RWPE1 (cell line): ENCODE data around the gene PVALB.
A peak's percentile ranks its signal among the peaks of the same experiment; 100 is the strongest.

ENCODE experiments used
- CTCF ChIA-PET: fragments of 350-600 bp; sonication (Branson Sonifier 250); formaldehyde crosslinking; extraction: SDS; loops from one replicate; lab custom pipeline; 2021; lab: Yijun Ruan, JAX
- POLR2A ChIA-PET: fragments of 400-600 bp; formaldehyde crosslinking; extraction: SDS; loops from one replicate; lab custom pipeline; 2020; ENCODE audit warnings: antibody characterized with exemption; ENCODE audit not compliant: low non-redundant PET; lab: Yijun Ruan, JAX
- DNase-seq: peaks from one replicate; pipeline ENCODE4 v3.0.0; 2012; ENCODE audit warnings: low spot score
- H3K27ac ChIP-seq: fragments of 450-650 bp; 2 replicates; pipeline ENCODE4 v1.5.1; 2017
- TF ChIP-seq, protein P1 (sequence below): fragments of 450-650 bp; conservative IDR thresholded peaks from 2 replicates; pipeline ENCODE4 v1.5.1; 2017; ENCODE audit warnings: low read depth, mild to moderate bottlenecking

PVALB gene

GRCh38 chr22:36768616-36769015 is 48.2 kb downstream of the PVALB start:
- TF ChIP-seq, protein P1, sequence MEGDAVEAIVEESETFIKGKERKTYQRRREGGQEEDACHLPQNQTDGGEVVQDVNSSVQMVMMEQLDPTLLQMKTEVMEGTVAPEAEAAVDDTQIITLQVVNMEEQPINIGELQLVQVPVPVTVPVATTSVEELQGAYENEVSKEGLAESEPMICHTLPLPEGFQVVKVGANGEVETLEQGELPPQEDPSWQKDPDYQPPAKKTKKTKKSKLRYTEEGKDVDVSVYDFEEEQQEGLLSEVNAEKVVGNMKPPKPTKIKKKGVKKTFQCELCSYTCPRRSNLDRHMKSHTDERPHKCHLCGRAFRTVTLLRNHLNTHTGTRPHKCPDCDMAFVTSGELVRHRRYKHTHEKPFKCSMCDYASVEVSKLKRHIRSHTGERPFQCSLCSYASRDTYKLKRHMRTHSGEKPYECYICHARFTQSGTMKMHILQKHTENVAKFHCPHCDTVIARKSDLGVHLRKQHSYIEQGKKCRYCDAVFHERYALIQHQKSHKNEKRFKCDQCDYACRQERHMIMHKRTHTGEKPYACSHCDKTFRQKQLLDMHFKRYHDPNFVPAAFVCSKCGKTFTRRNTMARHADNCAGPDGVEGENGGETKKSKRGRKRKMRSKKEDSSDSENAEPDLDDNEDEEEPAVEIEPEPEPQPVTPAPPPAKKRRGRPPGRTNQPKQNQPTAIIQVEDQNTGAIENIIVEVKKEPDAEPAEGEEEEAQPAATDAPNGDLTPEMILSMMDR: no peak
- ChIA-PET CTCF (interaction anchor here (0.6 kb wide), 1 partner anchor 11 kb away, joined by 3 read pairs; no protein-coding TSS in a partner anchor), POLR2A (no interaction called here)
- H3K27ac ChIP-seq: no peak overlapping the region
- no peak for DNase-seq

- ChIA-PET CTCF (no interaction called here), POLR2A (no interaction called here)
- H3K27ac ChIP-seq: no peak overlapping the region
- TF ChIP-seq, protein P1: no peak
- DNase-seq: no peak
Observed at GRCh38 chr22:36768141-36768540, 48.7 kb downstream of the PVALB start.

DNA sequence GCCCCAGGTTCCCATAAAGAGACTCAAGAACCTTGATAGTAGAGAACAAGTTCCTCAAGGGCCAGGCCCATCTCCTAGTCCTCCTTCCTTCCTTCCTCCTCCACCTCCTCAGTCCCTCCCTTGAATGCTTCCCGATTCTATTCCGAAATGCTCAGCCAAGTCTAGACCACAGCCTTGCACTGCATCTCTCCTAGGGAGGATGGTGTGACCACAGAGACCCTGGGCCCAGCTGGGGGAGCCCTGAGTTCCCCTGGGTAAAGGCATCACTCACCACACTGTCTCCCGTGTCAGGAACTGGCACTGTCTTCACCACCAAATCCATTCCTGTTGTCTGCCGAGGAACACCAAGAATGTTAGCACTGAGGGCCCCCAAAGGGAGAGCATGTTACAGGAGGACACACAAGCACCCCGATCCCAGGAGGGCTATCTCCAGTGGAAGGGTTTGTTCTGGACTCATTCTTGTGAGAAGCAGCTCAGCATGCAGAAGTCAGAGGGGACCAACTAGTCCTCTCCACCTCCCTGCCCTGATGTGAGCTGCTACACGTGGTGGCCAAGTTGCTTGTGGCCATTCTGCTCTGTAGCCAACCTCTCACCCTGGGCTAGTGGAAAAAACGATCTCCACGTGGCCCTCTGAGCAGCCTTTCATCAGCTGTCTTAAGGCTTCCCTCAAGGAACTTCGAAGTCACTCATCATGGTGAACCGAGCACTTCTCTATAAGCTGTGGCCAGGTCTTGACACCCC is 49.6 kb downstream of the PVALB start:
- ChIA-PET CTCF (interaction anchor here (0.7 to 0.9 kb wide), 2 partner anchors 9 to 66 kb away, joined by 3 to 4 read pairs; no protein-coding TSS in a partner anchor), POLR2A (no interaction called here)
- H3K27ac ChIP-seq: no peak overlapping the region
- DNase-seq: no peak
- TF ChIP-seq, protein P1: no peak

DNA sequence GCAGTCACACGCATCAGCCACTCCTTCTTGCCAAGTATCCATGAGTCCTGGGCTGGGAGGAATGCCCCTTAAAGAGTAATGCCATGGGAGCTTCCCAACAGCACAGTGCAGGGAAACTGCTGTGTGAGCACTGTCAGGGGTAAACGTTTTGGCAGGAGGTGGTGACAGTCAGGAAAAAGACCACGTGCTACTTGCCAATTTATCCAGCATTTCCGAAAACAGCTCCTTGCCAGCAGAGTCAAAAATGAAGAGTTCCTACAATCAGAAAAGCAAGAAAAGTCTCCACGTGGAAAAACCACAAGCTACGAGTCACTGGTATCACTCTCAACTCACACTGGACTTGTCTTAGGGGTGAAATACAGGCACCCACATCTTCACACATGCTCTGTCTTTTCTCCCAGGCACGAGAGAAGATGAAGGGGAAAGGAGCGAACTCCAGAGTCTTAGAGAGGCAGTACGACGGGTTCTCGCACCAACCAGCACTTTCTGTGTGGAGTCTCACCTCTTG is 50.8 kb downstream of the PVALB start:
- TF ChIP-seq, protein P1: no peak
- ChIA-PET CTCF (interaction anchor here (0.7 kb wide), 1 partner anchor 67 kb away, joined by 3 read pairs; no protein-coding TSS in a partner anchor), POLR2A (interaction anchor here (0.6 kb wide), 1 partner anchor 235 kb away, joined by 5 read pairs; no protein-coding TSS in a partner anchor)
- DNase-seq: no peak
- peak overlapping the region; percentile 91 for H3K27ac ChIP-seq

DNA sequence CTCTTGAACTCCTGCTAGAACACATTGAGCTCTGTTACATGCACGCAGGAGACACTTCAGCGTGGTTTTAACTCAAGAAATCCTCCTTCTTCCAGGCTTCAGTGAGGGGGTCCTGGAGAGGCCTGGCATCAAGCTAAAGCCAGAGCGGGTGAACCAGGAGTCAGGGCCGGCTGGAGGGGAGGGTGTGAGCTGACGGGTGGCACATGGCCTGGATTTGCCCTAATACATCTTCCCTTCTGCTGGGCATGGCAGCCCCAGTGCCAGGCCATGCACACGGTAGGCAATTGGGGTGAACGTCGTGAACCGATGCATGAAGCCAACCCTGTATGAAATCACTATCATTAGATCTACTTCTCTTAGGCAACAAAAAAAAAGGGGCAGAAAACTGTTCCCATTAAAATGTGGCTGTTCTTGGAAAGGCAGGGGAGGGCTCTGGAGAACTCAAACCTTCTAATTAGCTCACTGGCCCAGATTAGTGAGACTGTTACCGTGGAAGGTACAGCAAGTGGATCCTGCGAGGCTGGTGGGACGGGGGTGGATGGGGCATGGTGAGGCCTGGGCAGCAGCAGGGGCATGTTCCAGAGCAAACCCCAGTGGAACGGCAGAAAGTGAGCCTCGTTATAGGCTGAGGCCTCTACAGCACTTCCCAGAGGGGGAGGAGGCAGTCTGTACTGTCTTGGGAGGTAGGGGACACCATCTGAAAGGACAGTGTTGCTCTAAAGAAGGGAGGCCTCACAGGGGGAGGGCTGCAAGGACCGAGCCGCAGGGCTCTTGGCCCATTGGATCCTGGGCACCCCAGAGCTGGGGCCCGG is 51.5 kb downstream of the PVALB start:
- TF ChIP-seq, protein P1: no peak
- H3K27ac ChIP-seq: peak overlapping the region; percentile 91
- ChIA-PET POLR2A (interaction anchor here (0.6 kb wide), 1 partner anchor 234 kb away, joined by 5 read pairs; no protein-coding TSS in a partner anchor), CTCF (no interaction called here)
- DNase-seq: no peak

- CTCF ChIA-PET: no interaction called here
Observed at GRCh38 chr22:36764641-36765040, 52.2 kb downstream of the PVALB start.

More at GRCh38 chr22:36764641-36765040, 52.2 kb downstream of the PVALB start:
- no peak for DNase-seq
- H3K27ac ChIP-seq: peak overlapping the region; percentile 91
- POLR2A ChIA-PET: no interaction called here
- TF ChIP-seq, protein P1: no peak
